ENCODE data around the gene PPP1R12A.

GRCh38 chr12:79775355-79776027, 159.4 kb downstream of the PPP1R12A start:
- TF ChIP-seq, protein P1, sequence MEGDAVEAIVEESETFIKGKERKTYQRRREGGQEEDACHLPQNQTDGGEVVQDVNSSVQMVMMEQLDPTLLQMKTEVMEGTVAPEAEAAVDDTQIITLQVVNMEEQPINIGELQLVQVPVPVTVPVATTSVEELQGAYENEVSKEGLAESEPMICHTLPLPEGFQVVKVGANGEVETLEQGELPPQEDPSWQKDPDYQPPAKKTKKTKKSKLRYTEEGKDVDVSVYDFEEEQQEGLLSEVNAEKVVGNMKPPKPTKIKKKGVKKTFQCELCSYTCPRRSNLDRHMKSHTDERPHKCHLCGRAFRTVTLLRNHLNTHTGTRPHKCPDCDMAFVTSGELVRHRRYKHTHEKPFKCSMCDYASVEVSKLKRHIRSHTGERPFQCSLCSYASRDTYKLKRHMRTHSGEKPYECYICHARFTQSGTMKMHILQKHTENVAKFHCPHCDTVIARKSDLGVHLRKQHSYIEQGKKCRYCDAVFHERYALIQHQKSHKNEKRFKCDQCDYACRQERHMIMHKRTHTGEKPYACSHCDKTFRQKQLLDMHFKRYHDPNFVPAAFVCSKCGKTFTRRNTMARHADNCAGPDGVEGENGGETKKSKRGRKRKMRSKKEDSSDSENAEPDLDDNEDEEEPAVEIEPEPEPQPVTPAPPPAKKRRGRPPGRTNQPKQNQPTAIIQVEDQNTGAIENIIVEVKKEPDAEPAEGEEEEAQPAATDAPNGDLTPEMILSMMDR (IDR thresholded peaks at IDR 0.05): no peak
- TF ChIP-seq ZFX (IDR thresholded peaks at IDR 0.05; ENCODE audit: borderline replicate concordance): no peak
